GM19455 (cell line): ENCODE data around the gene GALNT6.
A peak's percentile ranks its signal among the peaks of the same experiment; 100 is the strongest.

Experiments
- ATAC-seq: cut with Tn5 transposase; IDR thresholded peaks from one replicate; pipeline ENCODE4 v1.9.1; 2021; ENCODE audit not compliant: unreplicated experiment

GALNT6 gene

GRCh38 chr12:51406859-51407258, 15.7 kb upstream of the GALNT6 start:
- no peak for ATAC-seq

- no peak for ATAC-seq
These were observed 15.1 kb upstream of the GALNT6 start for GRCh38 chr12:51406290-51406689.

GRCh38 chr12:51405801-51406207, 14.6 kb upstream of the GALNT6 start:
- no peak for ATAC-seq

DNA sequence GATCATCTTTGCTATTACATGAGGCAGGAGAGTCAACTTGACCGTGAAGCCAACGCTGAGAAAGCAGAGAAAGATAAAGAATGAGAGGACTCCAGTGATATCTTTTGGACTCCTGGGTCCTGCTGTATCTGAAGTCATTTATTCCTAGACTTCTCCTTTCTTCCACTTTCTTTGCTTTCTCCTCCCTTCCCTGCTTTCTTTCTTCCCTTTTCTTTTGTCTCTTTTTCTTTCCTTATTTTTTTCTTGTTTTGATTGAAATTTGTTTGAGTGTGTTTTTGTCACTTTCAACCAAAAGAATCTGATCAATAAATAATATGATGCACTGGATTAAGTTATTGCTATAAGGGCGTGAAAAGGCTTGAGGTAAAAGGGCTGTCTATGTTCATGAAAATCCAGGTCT, 13.4 kb upstream of the GALNT6 start:
- no peak for ATAC-seq

DNA sequence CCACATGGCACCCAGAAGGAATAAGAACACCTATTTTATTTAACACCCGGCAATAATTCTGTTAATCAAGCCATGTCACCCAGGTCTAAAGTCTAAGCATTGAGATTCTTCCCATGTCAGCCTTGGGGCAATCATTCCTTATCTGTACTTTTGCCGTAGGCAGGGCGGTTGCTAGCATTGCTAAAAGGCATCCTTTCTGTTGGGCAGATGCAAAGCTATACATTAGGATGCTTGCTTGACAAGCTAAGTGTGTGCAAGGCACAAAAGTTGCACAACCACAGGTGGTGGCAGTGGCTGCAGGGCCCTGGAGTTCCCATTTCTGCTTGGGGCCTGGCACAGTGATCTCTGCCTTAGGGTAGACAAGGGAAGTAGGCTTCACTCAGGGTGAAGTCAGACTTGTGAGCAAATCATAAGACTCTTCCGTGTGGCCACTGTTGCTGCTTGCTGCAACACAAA, 12.5 kb upstream of the GALNT6 start:
- ATAC-seq = no peak

DNA sequence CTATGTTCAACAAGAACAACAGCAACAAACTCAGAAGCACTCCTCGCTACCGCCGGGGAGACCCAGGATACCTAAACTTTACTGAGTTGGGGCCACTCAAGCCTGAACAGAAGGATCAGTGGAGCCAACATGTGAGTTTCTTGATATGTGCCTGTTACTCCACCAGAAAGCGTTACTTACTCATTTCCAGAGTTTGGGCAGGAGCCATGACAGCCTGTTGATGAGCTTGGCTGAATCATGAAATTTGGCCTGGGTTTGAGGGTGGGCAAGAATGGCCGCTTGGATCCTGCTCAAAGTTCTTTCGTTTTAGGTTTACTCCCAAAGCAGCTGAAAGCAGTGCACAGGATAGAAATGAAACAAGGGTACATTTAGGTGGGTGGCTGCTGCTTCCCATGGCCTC, 12.0 kb upstream of the GALNT6 start:
- ATAC-seq = no peak

DNA sequence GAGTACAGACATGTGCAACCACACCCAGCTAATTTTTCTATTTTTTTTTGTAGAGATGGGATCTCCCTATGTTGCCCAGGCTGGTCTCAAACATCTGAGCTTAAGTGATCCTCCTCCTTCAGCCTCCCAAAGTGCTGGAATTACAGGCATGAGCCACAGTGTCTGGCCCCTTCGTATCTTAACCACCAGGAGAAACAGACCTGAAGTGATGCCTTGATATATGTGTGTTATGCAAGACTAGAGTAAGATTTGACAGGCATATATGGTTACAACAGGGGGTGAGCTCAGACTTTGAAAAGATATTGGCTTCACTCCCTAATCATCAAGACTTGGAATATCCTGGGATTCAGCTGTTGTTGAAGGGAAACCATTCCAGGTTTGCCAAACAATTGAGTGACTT, 10.7 kb upstream of the GALNT6 start:
- ATAC-seq = no peak

DNA sequence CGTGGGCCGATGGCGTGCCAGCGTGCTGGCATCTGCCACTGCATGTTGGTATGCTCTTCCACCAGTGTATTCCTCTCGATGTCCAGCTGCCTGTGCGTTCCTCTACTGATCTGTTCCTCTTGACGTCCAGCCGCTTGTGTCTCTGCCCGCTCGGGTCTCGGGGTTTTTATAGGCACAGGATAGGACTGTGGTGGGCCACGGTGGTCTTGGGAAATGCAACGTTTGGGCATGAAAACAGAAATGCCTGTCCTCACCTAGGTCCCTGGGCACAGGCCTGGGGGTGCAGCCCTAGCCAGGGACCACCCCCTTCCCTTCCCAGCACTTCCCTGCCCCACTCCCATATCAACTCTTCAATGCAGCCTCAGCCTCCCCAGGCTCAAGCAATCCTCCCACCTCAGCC, 10.3 kb upstream of the GALNT6 start:
- ATAC-seq = no peak

DNA sequence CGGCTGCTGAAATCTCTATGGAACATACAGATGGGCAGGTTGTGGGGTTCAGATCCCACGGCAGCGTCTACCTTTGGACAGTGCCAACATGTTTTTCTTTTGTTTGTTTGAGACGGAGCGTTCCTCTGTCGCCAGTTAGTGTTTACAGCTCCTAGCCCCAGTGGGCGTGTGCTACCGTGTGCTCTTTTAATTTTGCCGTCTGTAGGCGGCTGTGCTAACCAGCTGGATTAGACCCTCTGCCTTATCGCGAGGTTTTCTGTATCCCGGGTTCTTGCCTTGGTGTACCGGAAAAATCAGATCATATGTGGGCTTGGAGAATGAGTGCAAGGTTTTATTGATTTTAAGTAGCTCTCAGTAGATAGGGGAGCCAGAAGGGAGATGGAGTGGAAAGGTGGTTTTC, 9.8 kb upstream of the GALNT6 start:
- ATAC-seq = no peak

- no peak for ATAC-seq
These were observed 8.7 kb upstream of the GALNT6 start for GRCh38 chr12:51399891-51400290.

- ATAC-seq = no peak
These were observed 6.5 kb upstream of the GALNT6 start for GRCh38 chr12:51397670-51398069.

- no peak for ATAC-seq
These were observed 4.4 kb upstream of the GALNT6 start for GRCh38 chr12:51395283-51396230.

DNA sequence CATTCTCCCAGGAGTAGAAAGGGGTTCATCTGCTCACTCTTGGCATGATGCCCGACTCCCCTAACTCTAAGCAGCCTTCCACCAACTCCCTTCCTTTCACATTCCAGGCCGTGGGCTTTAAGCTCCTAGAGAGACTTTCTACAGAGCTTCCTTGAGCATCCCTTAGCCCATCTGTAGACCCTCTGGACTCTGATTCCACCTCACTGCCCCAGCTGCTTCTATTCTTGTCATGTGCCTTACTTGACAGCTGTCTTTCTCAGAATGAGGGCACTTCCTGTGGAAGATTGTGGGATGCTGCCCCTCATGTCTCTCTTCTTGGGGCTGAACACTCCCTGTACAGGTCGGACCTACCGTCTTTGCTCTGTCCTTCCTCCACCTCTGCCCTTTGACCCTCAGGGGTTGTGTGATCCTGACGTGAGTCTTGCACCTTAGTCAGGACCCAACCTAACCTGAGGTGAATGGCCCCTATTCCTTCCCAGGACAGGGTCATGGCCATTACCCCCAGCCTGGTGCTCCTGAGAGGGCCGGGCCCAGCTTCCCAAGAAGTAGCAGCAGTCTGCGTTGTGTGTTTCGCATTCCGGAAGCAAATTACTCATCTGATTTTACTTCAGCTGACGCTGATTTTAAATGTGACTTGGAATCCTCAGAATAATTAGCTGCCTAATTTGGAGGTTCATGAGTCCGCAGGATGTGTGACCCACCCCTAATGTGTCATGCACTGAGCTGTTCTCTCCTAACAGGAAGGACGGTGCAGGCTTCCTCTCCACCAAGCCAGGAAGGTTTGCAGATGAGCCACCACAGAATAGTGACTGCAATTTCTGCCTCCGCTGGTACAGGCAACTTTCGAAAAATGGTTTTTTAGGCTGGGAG, 2.7 kb upstream of the GALNT6 start:
- ATAC-seq = no peak

- ATAC-seq = no peak
These were observed 1.5 kb upstream of the GALNT6 start for GRCh38 chr12:51392556-51393237.

- ATAC-seq = peak; percentile 10
These were observed 319 bp downstream of the GALNT6 start for GRCh38 chr12:51390891-51391282.

DNA sequence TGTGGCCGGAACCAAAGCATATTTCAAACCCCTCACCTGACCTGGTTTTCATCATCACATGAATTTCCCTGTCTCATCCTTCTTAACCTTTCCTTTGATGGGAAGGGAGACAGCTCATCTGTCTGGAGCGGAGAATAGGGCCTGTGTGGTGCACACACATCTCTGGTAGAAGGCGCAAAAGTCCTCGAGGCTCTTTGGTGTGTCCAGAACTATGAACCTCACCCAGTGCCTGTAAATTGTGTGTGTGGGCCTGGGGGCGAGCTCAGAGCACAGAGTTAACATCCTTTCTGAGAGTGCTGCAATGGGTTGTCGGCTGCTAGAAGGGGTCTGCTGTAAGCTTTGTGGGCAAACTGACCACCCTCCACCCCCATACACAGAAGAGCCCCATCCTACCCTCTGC, 749 bp downstream of the GALNT6 start:
- no peak for ATAC-seq

- no peak for ATAC-seq
These were observed 1.8 kb downstream of the GALNT6 start for GRCh38 chr12:51389302-51389999.

GRCh38 chr12:51388846-51389245, 2.4 kb downstream of the GALNT6 start:
- ATAC-seq = no peak

DNA sequence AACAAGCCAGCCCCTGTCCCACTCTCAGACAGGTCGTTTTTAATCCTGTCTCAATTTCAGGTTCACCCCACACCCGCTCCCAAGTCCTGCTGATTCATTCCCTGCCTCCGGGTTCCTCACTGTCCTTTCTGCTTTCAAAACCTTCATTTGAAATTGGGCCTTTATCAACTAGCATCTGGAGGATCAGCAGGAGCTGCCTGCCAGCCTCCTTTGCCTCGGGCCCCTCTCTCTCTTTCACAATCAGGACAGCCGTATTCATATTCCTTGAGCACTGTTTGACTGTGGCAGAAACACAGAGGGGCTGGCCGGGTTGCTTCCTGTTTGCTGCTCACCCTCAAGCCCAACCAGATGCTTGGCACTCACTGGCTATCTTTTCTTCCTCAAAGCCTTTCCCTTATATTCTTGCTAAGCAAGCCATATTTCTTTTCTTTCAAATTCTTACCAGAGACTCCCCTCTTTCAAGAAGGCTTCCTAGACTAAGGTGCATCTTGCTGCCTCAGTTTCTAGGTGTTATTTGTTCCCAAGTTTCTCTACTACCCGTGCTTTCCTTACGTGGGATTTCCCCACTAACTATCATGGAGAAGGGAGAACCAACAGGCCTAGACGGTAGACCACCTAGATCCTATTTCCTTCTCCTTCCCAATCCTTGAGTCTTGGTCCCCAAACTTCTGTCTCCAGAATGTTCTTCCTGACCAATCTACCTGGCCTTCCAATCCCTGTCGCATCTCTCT, 3.0 kb downstream of the GALNT6 start:
- ATAC-seq = no peak

DNA sequence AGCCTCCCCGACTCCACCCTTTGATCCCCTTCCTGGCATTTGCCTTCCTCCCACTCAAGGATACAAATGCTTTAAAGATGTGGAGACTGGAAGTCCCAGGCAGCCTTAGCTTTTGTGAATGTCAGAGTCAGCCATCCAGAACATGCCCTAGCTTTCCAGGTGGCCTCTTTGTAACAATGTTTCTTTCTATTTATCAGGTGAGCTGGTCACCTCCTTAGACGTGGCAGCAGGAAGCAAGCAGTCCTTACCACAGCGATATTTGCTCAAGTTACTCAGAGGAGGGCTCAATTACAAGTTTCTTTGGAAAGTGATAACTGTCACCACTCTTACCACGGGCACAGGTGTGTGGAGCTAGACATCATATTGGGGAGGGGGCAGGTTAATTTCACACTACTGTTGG, 4.9 kb downstream of the GALNT6 start:
- ATAC-seq = no peak
